GM23338 (cell line): ENCODE data around the gene OLAH. TPM values are rescaled to one million over a fixed set of nuclear protein-coding genes. Genes with fewer than 3 reads are reported as not detected.

Experiments used
- ATAC-seq: fragments of 200-7000 bp; cut with Tn5 transposase; 3 replicates; pipeline ENCODE4 v1.9.1; 2020
- DNase-seq: peaks from one replicate; pipeline ENCODE4 v3.0.0-alpha.2; 2015; ENCODE audit warnings: low spot score
- H2AFZ ChIP-seq: fragments of 200-600 bp; sonication (generic); 2 replicates; pipeline ENCODE4 v1.8.0; 2016; ENCODE audit warnings: antibody characterized with exemption, mild to moderate bottlenecking, moderate library complexity
- H3F3A ChIP-seq: fragments of 200-600 bp; sonication (generic); replicated peaks from 2 replicates; pipeline ENCODE4 v1.8.0; 2017; ENCODE audit warnings: antibody characterized with exemption, mixed run types, low read depth
- H3K27ac ChIP-seq: fragments of 200-600 bp; sonication (generic); 2 replicates; pipeline ENCODE4 v1.6.1; 2016; ENCODE audit warnings: low read depth
- H3K27me3 ChIP-seq: fragments of 200-600 bp; sonication (generic); 2 replicates; pipeline ENCODE4 v1.8.0; 2016; ENCODE audit warnings: mild to moderate bottlenecking, mixed run types, moderate library complexity; ENCODE audit not compliant: insufficient read depth
- H3K36me3 ChIP-seq: fragments of 200-600 bp; sonication (generic); 2 replicates; pipeline ENCODE4 v1.8.0; 2016; ENCODE audit warnings: mild to moderate bottlenecking; ENCODE audit not compliant: insufficient read depth
- H3K4me1 ChIP-seq: fragments of 200-600 bp; sonication (generic); 2 replicates; pipeline ENCODE4 v1.8.0; 2016; ENCODE audit warnings: mild to moderate bottlenecking, moderate library complexity; ENCODE audit not compliant: insufficient read depth
- H3K4me2 ChIP-seq: fragments of 200-600 bp; sonication (generic); 2 replicates; pipeline ENCODE4 v1.7.1; 2017; ENCODE audit warnings: mixed run types
- H3K4me3 ChIP-seq: fragments of 200-600 bp; sonication (generic); 2 replicates; pipeline ENCODE4 v1.6.1; 2016; ENCODE audit warnings: mixed run types
- H3K79me2 ChIP-seq: fragments of 200-600 bp; sonication (generic); replicated peaks from 2 replicates; pipeline ENCODE4 v1.8.0; 2017; ENCODE audit warnings: mild to moderate bottlenecking; ENCODE audit not compliant: insufficient read depth
- H3K9me2 ChIP-seq: fragments of 200-600 bp; sonication (generic); 2 replicates; pipeline ENCODE4 v1.8.0; 2017; ENCODE audit not compliant: insufficient read depth
- H4K20me1 ChIP-seq: fragments of 200-600 bp; sonication (generic); replicated peaks from 2 replicates; pipeline ENCODE4 v1.8.0; 2017; ENCODE audit warnings: mild to moderate bottlenecking; ENCODE audit not compliant: insufficient read depth
- H3K27ac Mint-ChIP-seq: 2 replicates; pipeline ENCODE4 v1.8.0; 2020; ENCODE audit warnings: inconsistent platforms, mild to moderate bottlenecking, moderate library complexity, mixed read lengths
- H3K27me3 Mint-ChIP-seq: 3 replicates; pipeline ENCODE4 v1.8.0; 2022; ENCODE audit warnings: low read depth, mild to moderate bottlenecking, moderate library complexity, mixed read lengths, inconsistent platforms; ENCODE audit not compliant: insufficient read depth, poor library complexity
- H3K36me3 Mint-ChIP-seq: 3 replicates; pipeline ENCODE4 v1.8.0; 2021; ENCODE audit warnings: low read depth, mild to moderate bottlenecking, inconsistent platforms, moderate library complexity, mixed read lengths
- H3K4me1 Mint-ChIP-seq: 3 replicates; pipeline ENCODE4 v1.8.0; 2020; ENCODE audit warnings: mild to moderate bottlenecking, inconsistent platforms, mixed read lengths
- H3K4me3 Mint-ChIP-seq: 3 replicates; pipeline ENCODE4 v1.8.0; 2021; ENCODE audit warnings: moderate library complexity, mild to moderate bottlenecking, inconsistent platforms, mixed read lengths
- H3K9me3 Mint-ChIP-seq: 3 replicates; pipeline ENCODE4 v1.8.0; 2020; ENCODE audit warnings: moderate library complexity, mild to moderate bottlenecking, inconsistent platforms, mixed read lengths
- CREB1 ChIP-seq: fragments of 250-450 bp; sonication (Bioruptor Pico); IDR thresholded peaks from 2 replicates; pipeline ENCODE4 v1.5.0; 2020; ENCODE audit warnings: low read depth, mild to moderate bottlenecking, moderate library complexity
- CTCF ChIP-seq, 2 experiments: fragments of 200-600 bp in 1 of 2; sonication (generic) in 1 of 2; conservative IDR thresholded peaks; 2 replicates each; pipeline versions ENCODE4 v1.5.1 to v1.6.1; 2016 to 2017; ENCODE audit warnings: antibody characterized with exemption in 2 of 2, low read depth in 2 of 2, mild to moderate bottlenecking in 2 of 2, moderate library complexity in 1 of 2
- ETS1 ChIP-seq: IDR thresholded peaks from 2 replicates; pipeline ENCODE4 v1.6.1; 2016; ENCODE audit warnings: antibody characterized with exemption
- EZH2 ChIP-seq: fragments of 200-600 bp; sonication (generic); IDR thresholded peaks from one replicate; pipeline ENCODE4 v1.8.0; 2017; ENCODE audit warnings: antibody characterized with exemption, mild to moderate bottlenecking, low read depth; ENCODE audit not compliant: unreplicated experiment
- EZH2phosphoT487 ChIP-seq: fragments of 200-600 bp; sonication (generic); IDR thresholded peaks from one replicate; pipeline ENCODE4 v1.8.1; 2018; ENCODE audit warnings: antibody characterized with exemption; ENCODE audit not compliant: unreplicated experiment
- JUNB ChIP-seq: IDR thresholded peaks from one replicate; pipeline ENCODE4 v1.6.1; 2016; ENCODE audit warnings: antibody characterized with exemption; ENCODE audit not compliant: unreplicated experiment
- NANOG ChIP-seq: IDR thresholded peaks from 2 replicates; pipeline ENCODE4 v1.6.1; 2016; ENCODE audit warnings: antibody characterized with exemption, borderline replicate concordance
- POLR2AphosphoS5 ChIP-seq: IDR thresholded peaks from 2 replicates; pipeline ENCODE4 v1.6.1; 2016; ENCODE audit warnings: antibody characterized with exemption, low read depth
- STAT1 ChIP-seq: IDR thresholded peaks from one replicate; pipeline ENCODE4 v1.6.1; 2016; ENCODE audit warnings: antibody characterized with exemption; ENCODE audit not compliant: unreplicated experiment
- ZNF114 ChIP-seq: fragments of 250-450 bp; sonication (Bioruptor Pico); IDR thresholded peaks from 2 replicates; pipeline ENCODE4 v1.5.0; 2020; ENCODE audit warnings: mild to moderate bottlenecking, moderate library complexity
- ZNF331 ChIP-seq: fragments of 250-450 bp; sonication (Bioruptor Pico); IDR thresholded peaks from 2 replicates; pipeline ENCODE4 v1.5.0; 2020; ENCODE audit warnings: low read depth, mild to moderate bottlenecking, moderate library complexity
- polyA plus RNA-seq: library from polyadenylated mRNA; unstranded; fragments of >200 nt; fragmentation: Nextera tagmentation; extraction: Ambion mirVana; gene quantifications from 2 replicates; pipeline ENCODE4 v1.2.1, GENCODE V29; 2016
- total RNA-seq: library from RNA; depleted of rRNA; stranded (reverse); fragments of >200 nt; shearing (Covaris generic); gene quantifications from 2 replicates; pipeline ENCODE4 v1.2.3, GENCODE V29; 2014
- TF ChIP-seq, protein P1 (sequence below): fragments of 250-450 bp; sonication (Bioruptor Pico); IDR thresholded peaks from 2 replicates; pipeline ENCODE4 v1.5.0; 2020; ENCODE audit warnings: mild to moderate bottlenecking, moderate library complexity
- TF ChIP-seq, protein P2 (sequence below): IDR thresholded peaks from one replicate; pipeline ENCODE4 v1.6.1; 2018; ENCODE audit warnings: antibody characterized with exemption; ENCODE audit not compliant: unreplicated experiment

Gene OLAH
- total and polyA plus RNA-seq, 2 experiments from 2014 or later, result not detected

- H3K36me3 Mint-ChIP-seq, result peaks cover 2% of the 10 kb centered on the region
- peaks cover 6% of the 10 kb centered on the region for H3K9me3 Mint-ChIP-seq
- no peak overlapping the region for H3K4me3 Mint-ChIP-seq
- Histone ChIP-seq H3K9me2 (no peaks in the 10 kb centered on the region; the same call in 1 of the 2 replicates), H3K27me3 (no peaks in the 10 kb centered on the region), H2AFZ (no peak overlapping the region), H3K4me3 (no peak overlapping the region), H3K4me1 (no peaks in the 10 kb centered on the region), H3K4me2 (no peak overlapping the region), H3K79me2 (no peaks in the 10 kb centered on the region), H4K20me1 (no peaks in the 10 kb centered on the region), H3K27ac (no peak overlapping the region), H3K36me3 (no peaks in the 10 kb centered on the region; the same call in 1 of the 2 replicates), H3F3A (no peaks in the 10 kb centered on the region)
- DNase-seq (no peak), ATAC-seq (no peak)
- H3K4me1 Mint-ChIP-seq, result no peaks in the 10 kb centered on the region; the same call in 2 of the 3 replicates
- TF ChIP-seq EZH2phosphoT487 (no peak), NANOG (no peak), ZNF114 (no peak), POLR2AphosphoS5 (no peak), ETS1 (no peak), STAT1 (no peak), CTCF (conservative IDR thresholded peaks at IDR 0.05; ENCODE audit: low read depth in 2 of 2) (no peak), JUNB (no peak), EZH2 (no peak), ZNF331 (CRISPR knock-in tag) (no peak), CREB1 (CRISPR knock-in tag) (no peak)
- TF ChIP-seq, protein P1, sequence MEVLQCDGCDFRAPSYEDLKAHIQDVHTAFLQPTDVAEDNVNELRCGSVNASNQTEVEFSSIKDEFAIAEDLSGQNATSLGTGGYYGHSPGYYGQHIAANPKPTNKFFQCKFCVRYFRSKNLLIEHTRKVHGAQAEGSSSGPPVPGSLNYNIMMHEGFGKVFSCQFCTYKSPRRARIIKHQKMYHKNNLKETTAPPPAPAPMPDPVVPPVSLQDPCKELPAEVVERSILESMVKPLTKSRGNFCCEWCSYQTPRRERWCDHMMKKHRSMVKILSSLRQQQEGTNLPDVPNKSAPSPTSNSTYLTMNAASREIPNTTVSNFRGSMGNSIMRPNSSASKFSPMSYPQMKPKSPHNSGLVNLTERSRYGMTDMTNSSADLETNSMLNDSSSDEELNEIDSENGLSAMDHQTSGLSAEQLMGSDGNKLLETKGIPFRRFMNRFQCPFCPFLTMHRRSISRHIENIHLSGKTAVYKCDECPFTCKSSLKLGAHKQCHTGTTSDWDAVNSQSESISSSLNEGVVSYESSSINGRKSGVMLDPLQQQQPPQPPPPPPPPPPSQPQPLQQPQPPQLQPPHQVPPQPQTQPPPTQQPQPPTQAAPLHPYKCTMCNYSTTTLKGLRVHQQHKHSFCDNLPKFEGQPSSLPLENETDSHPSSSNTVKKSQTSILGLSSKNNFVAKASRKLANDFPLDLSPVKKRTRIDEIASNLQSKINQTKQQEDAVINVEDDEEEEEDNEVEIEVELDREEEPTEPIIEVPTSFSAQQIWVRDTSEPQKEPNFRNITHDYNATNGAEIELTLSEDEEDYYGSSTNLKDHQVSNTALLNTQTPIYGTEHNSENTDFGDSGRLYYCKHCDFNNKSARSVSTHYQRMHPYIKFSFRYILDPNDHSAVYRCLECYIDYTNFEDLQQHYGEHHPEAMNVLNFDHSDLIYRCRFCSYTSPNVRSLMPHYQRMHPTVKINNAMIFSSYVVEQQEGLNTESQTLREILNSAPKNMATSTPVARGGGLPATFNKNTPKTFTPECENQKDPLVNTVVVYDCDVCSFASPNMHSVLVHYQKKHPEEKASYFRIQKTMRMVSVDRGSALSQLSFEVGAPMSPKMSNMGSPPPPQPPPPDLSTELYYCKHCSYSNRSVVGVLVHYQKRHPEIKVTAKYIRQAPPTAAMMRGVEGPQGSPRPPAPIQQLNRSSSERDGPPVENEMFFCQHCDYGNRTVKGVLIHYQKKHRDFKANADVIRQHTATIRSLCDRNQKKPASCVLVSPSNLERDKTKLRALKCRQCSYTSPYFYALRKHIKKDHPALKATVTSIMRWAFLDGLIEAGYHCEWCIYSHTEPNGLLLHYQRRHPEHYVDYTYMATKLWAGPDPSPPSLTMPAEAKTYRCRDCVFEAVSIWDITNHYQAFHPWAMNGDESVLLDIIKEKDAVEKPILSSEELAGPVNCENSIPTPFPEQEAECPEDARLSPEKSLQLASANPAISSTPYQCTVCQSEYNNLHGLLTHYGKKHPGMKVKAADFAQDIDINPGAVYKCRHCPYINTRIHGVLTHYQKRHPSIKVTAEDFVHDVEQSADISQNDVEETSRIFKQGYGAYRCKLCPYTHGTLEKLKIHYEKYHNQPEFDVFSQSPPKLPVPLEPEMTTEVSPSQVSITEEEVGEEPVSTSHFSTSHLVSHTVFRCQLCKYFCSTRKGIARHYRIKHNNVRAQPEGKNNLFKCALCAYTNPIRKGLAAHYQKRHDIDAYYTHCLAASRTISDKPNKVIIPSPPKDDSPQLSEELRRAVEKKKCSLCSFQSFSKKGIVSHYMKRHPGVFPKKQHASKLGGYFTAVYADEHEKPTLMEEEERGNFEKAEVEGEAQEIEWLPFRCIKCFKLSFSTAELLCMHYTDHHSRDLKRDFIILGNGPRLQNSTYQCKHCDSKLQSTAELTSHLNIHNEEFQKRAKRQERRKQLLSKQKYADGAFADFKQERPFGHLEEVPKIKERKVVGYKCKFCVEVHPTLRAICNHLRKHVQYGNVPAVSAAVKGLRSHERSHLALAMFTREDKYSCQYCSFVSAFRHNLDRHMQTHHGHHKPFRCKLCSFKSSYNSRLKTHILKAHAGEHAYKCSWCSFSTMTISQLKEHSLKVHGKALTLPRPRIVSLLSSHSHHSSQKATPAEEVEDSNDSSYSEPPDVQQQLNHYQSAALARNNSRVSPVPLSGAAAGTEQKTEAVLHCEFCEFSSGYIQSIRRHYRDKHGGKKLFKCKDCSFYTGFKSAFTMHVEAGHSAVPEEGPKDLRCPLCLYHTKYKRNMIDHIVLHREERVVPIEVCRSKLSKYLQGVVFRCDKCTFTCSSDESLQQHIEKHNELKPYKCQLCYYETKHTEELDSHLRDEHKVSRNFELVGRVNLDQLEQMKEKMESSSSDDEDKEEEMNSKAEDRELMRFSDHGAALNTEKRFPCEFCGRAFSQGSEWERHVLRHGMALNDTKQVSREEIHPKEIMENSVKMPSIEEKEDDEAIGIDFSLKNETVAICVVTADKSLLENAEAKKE, result no peak
- TF ChIP-seq, protein P2, sequence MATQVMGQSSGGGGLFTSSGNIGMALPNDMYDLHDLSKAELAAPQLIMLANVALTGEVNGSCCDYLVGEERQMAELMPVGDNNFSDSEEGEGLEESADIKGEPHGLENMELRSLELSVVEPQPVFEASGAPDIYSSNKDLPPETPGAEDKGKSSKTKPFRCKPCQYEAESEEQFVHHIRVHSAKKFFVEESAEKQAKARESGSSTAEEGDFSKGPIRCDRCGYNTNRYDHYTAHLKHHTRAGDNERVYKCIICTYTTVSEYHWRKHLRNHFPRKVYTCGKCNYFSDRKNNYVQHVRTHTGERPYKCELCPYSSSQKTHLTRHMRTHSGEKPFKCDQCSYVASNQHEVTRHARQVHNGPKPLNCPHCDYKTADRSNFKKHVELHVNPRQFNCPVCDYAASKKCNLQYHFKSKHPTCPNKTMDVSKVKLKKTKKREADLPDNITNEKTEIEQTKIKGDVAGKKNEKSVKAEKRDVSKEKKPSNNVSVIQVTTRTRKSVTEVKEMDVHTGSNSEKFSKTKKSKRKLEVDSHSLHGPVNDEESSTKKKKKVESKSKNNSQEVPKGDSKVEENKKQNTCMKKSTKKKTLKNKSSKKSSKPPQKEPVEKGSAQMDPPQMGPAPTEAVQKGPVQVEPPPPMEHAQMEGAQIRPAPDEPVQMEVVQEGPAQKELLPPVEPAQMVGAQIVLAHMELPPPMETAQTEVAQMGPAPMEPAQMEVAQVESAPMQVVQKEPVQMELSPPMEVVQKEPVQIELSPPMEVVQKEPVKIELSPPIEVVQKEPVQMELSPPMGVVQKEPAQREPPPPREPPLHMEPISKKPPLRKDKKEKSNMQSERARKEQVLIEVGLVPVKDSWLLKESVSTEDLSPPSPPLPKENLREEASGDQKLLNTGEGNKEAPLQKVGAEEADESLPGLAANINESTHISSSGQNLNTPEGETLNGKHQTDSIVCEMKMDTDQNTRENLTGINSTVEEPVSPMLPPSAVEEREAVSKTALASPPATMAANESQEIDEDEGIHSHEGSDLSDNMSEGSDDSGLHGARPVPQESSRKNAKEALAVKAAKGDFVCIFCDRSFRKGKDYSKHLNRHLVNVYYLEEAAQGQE, result no peak
- no peak overlapping the region for H3K27ac Mint-ChIP-seq
- H3K27me3 Mint-ChIP-seq, result no peaks in the 10 kb centered on the region
Measured at GRCh38 chr10:15067154-15067553, 23.4 kb downstream of the OLAH start.
